ENCODE measurements around the gene DTNBP1.
"Not testable (repeated sequence)": the region's sequence is repeated elsewhere in the genome, so short reads cannot be mapped to it uniquely, and the experiment has no call there.

Gene DTNBP1

GRCh38 chr6:15666896-15667295 is 4.1 kb upstream of the DTNBP1 start:
- DNase-seq (ENCODE audit: low spot score), result not testable (repeated sequence)

- no peak for DNase-seq (ENCODE audit: low spot score)
Observed at GRCh38 chr6:15665237-15665636, 2.4 kb upstream of the DTNBP1 start.

GRCh38 chr6:15663130-15663871 is 473 bp upstream of the DTNBP1 start:
- DNase-seq (ENCODE audit: low spot score), result no peak

- no peak for DNase-seq (ENCODE audit: low spot score)
Observed at GRCh38 chr6:15661853-15662325, 939 bp downstream of the DTNBP1 start.

- DNase-seq (ENCODE audit: low spot score), result no peak
Observed at GRCh38 chr6:15659181-15659580, 3.6 kb downstream of the DTNBP1 start.

GRCh38 chr6:15658181-15658744 is 4.6 kb downstream of the DTNBP1 start:
- no peak for DNase-seq (ENCODE audit: low spot score)

- no peak for DNase-seq (ENCODE audit: low spot score)
Observed at GRCh38 chr6:15657290-15657689, 5.5 kb downstream of the DTNBP1 start.

- no peak for DNase-seq (ENCODE audit: low spot score)
Observed at GRCh38 chr6:15656145-15656544, 6.7 kb downstream of the DTNBP1 start.

- no peak for DNase-seq (ENCODE audit: low spot score)
Observed at GRCh38 chr6:15654250-15654649, 8.6 kb downstream of the DTNBP1 start.

- DNase-seq (ENCODE audit: low spot score), result no peak
Observed at GRCh38 chr6:15653581-15653980, 9.2 kb downstream of the DTNBP1 start.

- not testable (repeated sequence) for DNase-seq (ENCODE audit: low spot score)
Observed at GRCh38 chr6:15650004-15650559, 12.7 kb downstream of the DTNBP1 start.

- DNase-seq (ENCODE audit: low spot score), result no peak
Observed at GRCh38 chr6:15644904-15645303, 17.9 kb downstream of the DTNBP1 start.

GRCh38 chr6:15643542-15643941 is 19.3 kb downstream of the DTNBP1 start:
- DNase-seq (ENCODE audit: low spot score), result no peak

GRCh38 chr6:15642276-15642675 is 20.6 kb downstream of the DTNBP1 start:
- no peak for DNase-seq (ENCODE audit: low spot score)

GRCh38 chr6:15638373-15638772 is 24.5 kb downstream of the DTNBP1 start:
- no peak for DNase-seq (ENCODE audit: low spot score)

GRCh38 chr6:15631432-15631831 is 31.4 kb downstream of the DTNBP1 start:
- no peak for DNase-seq (ENCODE audit: low spot score)

GRCh38 chr6:15630202-15630601 is 32.6 kb downstream of the DTNBP1 start:
- DNase-seq (ENCODE audit: low spot score), result no peak

GRCh38 chr6:15629487-15629886 is 33.3 kb downstream of the DTNBP1 start:
- no peak for DNase-seq (ENCODE audit: low spot score)

GRCh38 chr6:15628499-15629131 is 34.2 kb downstream of the DTNBP1 start:
- DNase-seq (ENCODE audit: low spot score), result no peak

- DNase-seq (ENCODE audit: low spot score), result no peak
Observed at GRCh38 chr6:15627821-15628220, 35.0 kb downstream of the DTNBP1 start.

GRCh38 chr6:15626878-15627674 is 35.8 kb downstream of the DTNBP1 start:
- DNase-seq (ENCODE audit: low spot score), result no peak

- no peak for DNase-seq (ENCODE audit: low spot score)
Observed at GRCh38 chr6:15626160-15626559, 36.7 kb downstream of the DTNBP1 start.

Data from left forelimb (tissue), 1 donor.